G401 (cell line): Measurements from ENCODE around the gene THAP4. TPM values are rescaled to one million over a fixed set of nuclear protein-coding genes. Genes with fewer than 3 reads are reported as not detected.

Experiments used
- DNase-seq: peaks from one replicate; pipeline ENCODE4 v3.0.0-alpha.2; 2015; ENCODE audit warnings: low spot score
- in situ Hi-C: cut with HindIII; loops from 2 replicates; pipeline ENCODE4 v1.10.0; 2016; ENCODE audit warnings: low sequenced_read_pairs, mixed read lengths
- total RNA-seq: library from RNA; depleted of rRNA; stranded (reverse); fragments of >200 nt; shearing (Covaris generic); gene quantifications from 2 replicates; pipeline ENCODE4 v1.2.3, GENCODE V29; 2014; rRNA removed

Gene THAP4
- total RNA-seq: 85.0 and 86.2 TPM in 2 replicates

DNA sequence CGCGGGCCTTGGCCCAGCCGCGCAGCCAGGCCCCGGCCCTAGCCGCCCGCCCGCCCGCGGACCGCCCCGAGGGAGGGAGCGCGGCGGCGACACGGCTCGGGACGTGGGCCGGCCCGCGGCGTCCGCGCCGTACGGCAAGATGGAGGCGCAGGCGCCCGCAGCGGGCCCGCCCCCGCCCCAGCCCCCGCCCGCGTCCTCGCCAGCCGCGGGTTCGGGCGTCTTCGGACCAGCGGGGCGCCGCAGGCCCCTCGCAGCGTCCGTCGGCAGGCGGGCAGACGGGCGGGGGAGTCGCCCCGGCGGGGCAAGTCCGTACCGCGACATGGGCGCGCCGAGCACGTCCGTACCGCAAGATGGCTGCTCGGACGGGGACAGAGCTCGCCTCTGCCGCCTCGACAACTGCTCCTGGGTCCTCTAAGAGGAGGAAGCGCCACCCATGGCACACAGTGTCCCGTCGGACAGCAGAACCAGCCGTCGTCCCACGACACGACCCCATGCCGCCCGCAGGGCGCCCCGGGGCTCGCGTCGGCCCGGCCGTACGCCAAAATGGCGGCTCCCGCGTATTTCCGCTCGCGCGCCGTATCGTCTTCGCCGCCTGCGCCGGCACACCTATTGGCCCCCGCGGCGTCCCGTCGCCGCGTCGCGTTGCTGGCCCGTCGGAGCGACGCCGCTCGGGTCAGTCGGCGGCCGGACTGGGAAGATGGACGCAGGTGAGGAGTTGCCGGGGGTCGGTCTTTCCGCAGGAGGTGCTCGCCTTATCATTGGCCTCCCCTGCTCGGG lies at the start of gene THAP4, which contains the start of gene ATG4B:
Gene THAP4, minus strand, starts transcription at position 141 of the 777 bp plus-strand sequence. CDS start 141 bp downstream, outside the sequence.
Gene ATG4B, plus strand, starts transcription at position 676 of the 777 bp plus-strand sequence. Its CDS starts 22 bp downstream, at position 698.
- in situ Hi-C loops: no loop called here
- DNase-seq: peak; percentile 80

DNA sequence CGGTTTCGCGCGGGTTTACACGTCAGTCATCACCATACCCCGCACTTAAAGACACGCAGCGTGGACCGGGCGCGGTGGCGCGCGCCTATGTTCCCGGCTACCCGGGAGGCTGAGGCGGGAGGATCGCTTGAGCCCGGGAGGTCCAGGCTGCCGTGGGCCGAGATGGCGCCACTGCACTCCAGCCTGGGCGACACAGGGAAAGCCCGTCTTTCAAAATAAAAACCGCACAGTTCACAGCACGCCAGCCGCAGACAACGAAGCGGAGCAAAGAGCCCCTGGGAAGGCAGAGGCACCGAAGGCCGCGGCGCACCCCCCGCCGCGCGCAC lies 49.3 kb upstream of the THAP4 start:
- in situ Hi-C loops: no loop called here

DNA sequence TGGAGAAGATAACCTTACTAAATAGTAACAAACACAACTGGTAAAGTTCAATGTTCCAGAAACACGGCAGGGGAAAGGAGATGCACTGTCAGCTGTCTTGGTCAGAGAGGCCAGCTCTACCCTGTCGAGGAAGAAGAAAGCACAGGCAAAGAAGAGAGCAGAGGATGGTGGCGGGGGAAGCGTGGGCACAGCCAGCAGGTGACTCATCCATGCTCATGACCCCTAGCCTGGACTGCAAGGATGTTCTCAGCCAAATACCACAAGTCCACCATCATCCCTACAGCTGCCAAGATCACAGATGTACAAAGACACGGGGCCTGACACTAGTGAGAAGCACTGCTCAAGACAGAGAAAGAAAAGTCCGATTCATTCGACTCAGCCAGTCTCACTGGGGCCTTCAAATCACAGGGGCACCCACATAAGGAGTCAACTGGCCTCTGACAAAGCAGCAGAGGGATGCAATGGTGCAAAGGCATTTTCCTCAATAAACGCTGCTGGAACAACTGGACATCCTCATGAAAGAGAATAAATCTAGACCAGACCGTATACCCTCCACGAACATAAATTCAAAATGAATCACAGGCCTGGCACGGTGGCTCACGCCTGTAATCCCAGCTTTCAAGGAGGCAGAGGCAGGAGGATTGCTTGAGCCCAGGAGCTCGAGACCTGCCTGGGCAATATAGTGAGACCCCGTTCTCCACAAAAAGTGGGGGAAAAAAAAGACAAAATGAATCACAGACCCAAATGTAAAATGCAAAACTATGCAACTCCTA lies 44.1 kb upstream of the THAP4 start:
- in situ Hi-C loops: no loop called here
- DNase-seq: no peak

More for the DNA sequence above, 49.3 kb upstream of the THAP4 start:
- DNase-seq: no peak

DNA sequence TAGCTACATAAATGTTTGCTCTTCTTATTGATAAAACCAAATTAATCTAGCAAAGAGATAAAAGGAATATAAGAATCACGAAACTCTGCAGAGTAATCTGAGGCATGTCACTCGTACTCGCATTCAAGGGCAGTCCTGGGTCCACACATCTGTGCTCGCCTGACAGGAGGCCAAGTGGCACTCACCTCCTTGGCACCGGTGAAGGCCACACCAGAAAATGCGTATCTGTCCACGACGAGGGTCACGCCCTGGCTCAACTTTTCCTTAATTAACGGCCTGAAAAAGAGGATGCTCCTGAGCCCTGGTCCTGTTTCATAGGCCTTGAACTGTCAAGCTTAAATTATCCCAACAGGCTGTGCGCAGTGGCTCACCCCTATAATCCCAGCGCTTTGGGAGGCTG lies 43.1 kb upstream of the THAP4 start:
- in situ Hi-C loops: no loop called here
- DNase-seq: no peak

DNA sequence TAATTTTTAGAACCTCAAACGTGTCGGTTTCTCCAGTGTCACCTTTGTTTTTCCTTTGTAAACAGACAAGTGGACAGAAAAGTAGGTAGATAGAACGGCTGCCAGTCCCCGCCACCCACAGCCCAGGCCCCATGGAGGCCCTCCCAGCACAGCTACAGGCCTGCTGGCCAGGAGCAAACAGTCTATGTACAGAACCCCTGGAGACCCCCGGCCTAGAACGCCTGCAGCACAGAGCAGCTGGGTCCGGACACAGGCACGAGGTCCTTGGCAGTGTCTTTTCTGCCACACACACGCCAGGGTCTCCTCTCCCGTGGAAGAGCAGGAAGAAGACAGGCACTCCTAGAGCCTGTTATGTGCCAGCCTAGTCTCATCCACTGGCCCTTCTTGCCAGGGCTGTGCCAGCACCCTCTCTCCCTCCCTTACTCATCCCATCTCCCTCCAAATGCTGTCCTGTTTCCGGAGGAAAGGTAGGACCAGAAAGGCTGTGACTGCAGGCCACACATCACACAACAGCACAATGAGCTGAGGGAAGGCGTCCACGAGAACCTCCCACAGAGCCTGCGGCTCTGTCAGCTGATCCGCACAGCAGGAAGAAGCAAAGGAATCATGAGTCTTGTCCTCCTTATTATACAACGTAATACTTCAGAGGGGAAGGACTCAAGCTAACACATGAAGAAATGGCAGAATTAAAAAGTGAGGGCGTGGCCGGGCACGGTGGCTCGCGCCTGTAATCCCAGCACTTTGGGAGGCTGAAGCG lies 42.0 kb upstream of the THAP4 start:
- DNase-seq: no peak
- in situ Hi-C loops: no loop called here

- in situ Hi-C loops: no loop called here
- DNase-seq: no peak
Observed at GRCh38 chr2:241678307-241678706, 41.3 kb upstream of the THAP4 start.

GRCh38 chr2:241677392-241677791 lies 40.4 kb upstream of the THAP4 start:
- no peak for DNase-seq
- in situ Hi-C loops: no loop called here

DNA sequence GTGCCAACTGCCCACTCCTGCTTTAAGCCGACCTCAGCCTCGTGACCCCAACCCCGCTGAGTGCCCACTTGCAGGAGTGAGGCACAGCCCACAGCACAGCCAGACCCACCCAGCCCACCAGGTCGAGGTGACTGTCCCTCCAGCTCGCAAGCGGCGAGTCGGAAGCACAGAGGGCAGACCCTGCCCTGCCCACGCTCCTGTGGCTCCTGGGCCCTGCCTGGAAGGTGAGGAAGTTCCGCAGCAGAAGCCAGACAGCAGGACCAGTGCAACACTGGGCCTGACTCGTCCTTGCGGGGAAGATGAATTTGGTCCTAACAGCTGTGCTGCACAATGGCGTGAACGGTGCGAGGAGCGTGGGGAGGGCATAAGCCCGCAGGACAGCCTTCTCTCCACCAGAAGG lies 39.7 kb upstream of the THAP4 start:
- in situ Hi-C loops: no loop called here
- DNase-seq: no peak

DNA sequence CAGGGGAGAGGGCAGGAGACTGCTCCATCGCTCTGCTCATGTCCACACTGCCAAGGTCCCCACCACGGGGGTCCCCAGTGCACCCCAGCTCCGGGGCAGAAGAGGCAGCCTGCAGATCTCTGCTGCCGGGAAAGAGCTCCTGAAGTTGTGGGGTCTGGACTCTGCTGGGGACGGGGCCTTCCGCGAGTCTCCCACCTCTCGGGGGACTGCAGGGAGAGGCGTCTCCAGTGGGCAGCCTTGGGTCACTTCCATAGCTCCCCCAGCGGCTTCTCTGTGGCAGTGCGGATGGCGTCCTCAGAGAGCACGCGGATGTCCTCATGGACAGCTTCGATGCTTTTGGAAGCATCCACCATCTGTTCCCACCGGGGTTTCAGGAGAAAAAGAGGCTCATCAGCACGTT lies 38.9 kb upstream of the THAP4 start:
- in situ Hi-C loops: no loop called here
- peak; percentile 38 for DNase-seq

DNA sequence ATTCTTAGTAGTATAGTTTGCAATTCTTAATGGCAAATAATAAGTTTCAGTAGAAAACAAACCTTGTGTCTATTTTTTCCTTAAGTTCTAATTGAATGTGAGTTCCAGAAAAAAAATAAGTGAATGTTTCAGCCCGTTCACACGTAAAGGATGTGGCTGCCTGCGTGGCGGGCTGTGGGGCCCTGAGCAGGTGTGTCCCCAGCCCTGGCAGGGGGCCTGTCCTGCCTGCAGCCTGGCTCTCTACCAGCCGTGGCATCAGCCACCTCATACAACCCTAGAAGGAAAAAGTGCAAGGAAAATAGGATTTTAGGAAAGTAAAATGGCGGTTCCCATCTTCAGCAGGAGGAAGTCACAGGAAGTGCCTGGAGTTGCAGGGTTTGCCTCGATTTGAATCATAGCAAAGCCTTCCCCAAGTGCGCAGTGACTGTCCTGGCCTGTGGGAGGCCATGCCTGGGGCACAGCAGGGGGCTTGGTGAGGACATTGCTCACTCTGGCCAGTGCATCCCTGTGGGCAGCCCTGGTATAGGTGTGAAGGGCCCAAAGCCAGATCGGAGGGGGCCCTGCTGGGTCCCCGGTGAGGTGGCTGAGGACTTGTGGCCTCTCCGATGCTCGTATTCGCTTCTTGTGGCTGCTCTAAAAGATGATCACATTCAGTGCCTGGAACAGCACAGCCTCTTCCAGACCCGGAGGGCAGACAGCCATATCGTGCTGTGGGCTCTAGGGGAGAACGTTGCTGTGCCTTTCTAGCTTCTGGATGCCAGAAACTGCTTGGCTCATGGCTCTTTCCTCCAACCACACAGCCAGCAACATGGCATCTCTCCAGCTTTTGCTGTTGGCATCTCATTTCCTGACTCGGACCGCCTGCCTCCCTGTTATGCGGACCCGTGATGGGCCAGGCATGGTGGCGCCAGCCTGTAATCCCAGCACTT lies 37.1 kb upstream of the THAP4 start:
- peak; percentile 89 for DNase-seq
- in situ Hi-C loops: no loop called here

DNA sequence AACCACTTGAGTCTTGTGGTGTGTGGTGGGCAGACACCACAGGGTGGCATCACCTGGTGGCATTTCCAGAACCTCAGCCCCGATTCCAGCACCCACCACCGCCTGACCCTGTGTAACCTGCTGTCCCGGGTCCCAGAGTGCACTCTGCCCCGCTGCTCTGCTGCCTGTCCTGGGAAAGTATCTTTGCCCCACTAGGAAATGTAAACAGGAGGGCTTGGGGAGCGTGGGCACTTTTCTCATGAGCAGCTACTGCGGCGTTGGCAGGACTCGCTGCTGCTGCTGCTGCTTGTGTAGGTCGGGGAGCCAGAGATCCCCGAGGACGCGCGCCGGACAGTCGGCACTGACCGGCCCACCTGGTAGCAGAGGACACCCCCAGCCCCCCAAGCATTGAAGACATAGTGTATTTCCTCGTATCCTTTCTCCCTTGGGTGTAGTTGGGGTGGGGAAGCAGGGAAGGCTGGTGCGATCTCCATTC lies 36.3 kb upstream of the THAP4 start:
- in situ Hi-C loops: no loop called here
- DNase-seq: no peak

- no peak for DNase-seq
- in situ Hi-C loops: no loop called here
Observed at GRCh38 chr2:241672243-241673188, 35.6 kb upstream of the THAP4 start.

DNA sequence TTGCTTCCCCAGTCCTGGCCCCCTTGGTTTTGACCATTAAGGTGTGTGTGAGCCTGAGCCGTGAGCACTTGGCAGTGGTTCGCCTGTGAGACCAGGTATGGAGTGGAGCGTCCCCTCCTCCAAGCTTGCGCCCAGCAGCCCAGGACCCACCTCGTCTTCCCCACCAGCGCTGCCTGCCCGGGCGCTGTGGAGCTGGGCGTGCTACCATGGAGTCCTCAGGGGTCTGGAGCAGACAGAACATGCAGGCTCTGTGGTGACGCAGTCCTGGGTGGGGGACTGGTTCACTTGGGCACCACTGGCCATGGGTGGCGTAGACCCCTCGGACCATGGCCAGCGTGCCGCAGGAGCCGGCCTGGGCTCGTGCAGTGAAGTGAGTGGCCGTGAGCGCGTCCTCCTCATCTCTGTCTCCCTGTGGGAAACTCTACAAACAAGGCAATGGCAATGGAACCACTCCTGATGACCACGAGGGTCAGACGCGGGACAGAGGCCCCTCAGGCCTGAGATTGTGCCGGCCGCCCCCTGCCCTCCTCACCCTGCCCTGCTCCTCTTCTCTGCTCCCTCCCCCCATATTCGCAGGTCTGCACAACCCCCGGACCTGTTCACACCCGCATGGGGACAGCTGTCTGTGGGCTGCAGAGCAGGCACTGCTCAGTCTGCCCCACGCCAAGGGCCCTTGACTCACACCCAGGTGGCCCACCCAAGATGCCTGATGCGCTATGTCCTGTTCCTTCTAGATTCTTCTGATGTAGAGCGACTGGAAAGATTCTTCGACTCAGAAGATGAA lies 34.7 kb upstream of the THAP4 start:
- in situ Hi-C loops: no loop called here

DNA sequence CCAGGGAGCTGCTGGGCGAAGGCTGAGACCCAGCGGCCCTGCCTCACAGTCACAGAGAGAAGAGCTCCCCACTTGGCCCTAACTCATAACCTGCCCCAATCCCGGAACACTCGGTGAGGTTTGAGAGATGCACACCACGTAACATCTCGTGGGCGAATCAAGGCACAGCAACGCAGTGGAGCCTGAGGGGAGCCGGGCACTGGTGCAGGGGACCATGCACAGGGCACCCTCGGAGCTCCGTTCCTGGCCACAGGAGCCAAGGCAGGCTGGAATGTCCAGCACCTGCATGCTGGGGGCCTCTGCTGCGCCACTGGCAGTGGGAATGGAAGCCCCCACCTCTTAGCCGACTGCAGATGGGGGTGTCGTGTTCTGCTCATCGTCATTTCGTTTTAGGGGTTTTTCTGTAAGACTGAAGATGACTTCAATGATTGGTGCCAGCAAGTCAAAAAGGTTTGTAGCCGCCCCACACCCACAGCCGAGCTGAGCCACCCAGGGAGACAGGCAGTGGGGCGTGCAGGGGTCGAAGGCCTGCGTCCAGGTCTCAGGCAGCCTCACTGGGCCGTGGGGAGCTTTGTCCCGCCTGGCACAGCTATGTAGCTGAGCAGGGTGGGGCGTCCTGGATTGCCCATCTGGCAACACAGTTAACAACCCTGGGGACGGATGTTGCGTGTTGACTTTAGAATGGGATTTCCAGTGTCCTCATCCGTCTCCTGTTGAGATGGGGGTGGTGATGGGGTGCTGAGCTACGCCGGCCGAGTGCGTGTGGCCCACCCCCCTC lies 33.6 kb upstream of the THAP4 start:
- DNase-seq: no peak
- in situ Hi-C loops: no loop called here

More for the DNA sequence above, 34.7 kb upstream of the THAP4 start:
- no peak for DNase-seq

- no peak for DNase-seq
- in situ Hi-C loops: no loop called here
Observed at GRCh38 chr2:241668839-241669238, 31.9 kb upstream of the THAP4 start.

- DNase-seq: no peak
- in situ Hi-C loops: no loop called here
Observed at GRCh38 chr2:241668354-241668753, 31.4 kb upstream of the THAP4 start.
